ENCODE measurements around the gene ANKRD17.

Gene ANKRD17

GRCh38 chr4:73142995-73143547, 115.5 kb downstream of the ANKRD17 start:
- TF ChIP-seq EZH2 (optimal IDR thresholded peaks at IDR 0.05; ENCODE audit: low read depth, low read length) (no peak), CTCF (IDR thresholded peaks at IDR 0.05; ENCODE audit: low read length) (peak; percentile 18)
- H3K36me3 ChIP-seq (replicated peaks; ENCODE audit: insufficient read depth, low read length): peaks cover 34% of the 10 kb centered on the region; the same call in 1 of the 2 replicates
- peaks cover 10% of the 10 kb centered on the region; the same call in 1 of the 2 replicates for H3K79me2 ChIP-seq (ENCODE audit: low read length)
- no peaks in the 10 kb centered on the region for H3K27me3 ChIP-seq (replicated peaks; ENCODE audit: insufficient read depth, low read length)
- peak; percentile 10 for DNase-seq
- no peak overlapping the region for H3K4me3 ChIP-seq (ENCODE audit: low read length)
- H3K4me2 ChIP-seq (ENCODE audit: low read depth, low read length): no peak overlapping the region
- H3K9me3 ChIP-seq (replicated peaks; ENCODE audit: insufficient read depth, low read length): no peaks in the 10 kb centered on the region
- H4K20me1 ChIP-seq (ENCODE audit: insufficient read depth, low read length): no peaks in the 10 kb centered on the region
- H3K4me1 ChIP-seq (ENCODE audit: low read length): no peaks in the 10 kb centered on the region
- no peaks in the 10 kb centered on the region for H3K9me2 ChIP-seq (replicated peaks; ENCODE audit: insufficient read depth, low read length)
- no peak overlapping the region for H2AFZ ChIP-seq (ENCODE audit: low read length)
- peaks cover 4% of the 10 kb centered on the region; the same call in 1 of the 2 replicates for H3F3A ChIP-seq (ENCODE audit: insufficient read depth, low read length)
- no peak overlapping the region for H3K9ac ChIP-seq (ENCODE audit: low read length)
- no peak overlapping the region for H3K27ac ChIP-seq (ENCODE audit: low read length)

GRCh38 chr4:73139991-73140390, 118.6 kb downstream of the ANKRD17 start:
- H3K9me2 ChIP-seq (replicated peaks; ENCODE audit: insufficient read depth, low read length): no peaks in the 10 kb centered on the region
- H3K36me3 ChIP-seq (replicated peaks; ENCODE audit: insufficient read depth, low read length): peaks cover 29% of the 10 kb centered on the region; the same call in 1 of the 2 replicates

GRCh38 chr4:73139245-73139644, 119.4 kb downstream of the ANKRD17 start:
- no peak for TF ChIP-seq CTCF (IDR thresholded peaks at IDR 0.05; ENCODE audit: low read length)
- no peak for TF ChIP-seq EZH2phosphoT487 (IDR thresholded peaks at IDR 0.05; ENCODE audit: low read length)
- TF ChIP-seq EZH2 (optimal IDR thresholded peaks at IDR 0.05; ENCODE audit: low read depth, low read length): no peak
- H3K4me2 ChIP-seq (ENCODE audit: low read depth, low read length): no peak overlapping the region
- no peak overlapping the region for H3K4me3 ChIP-seq (ENCODE audit: low read length)
- H2AFZ ChIP-seq (ENCODE audit: low read length): no peak overlapping the region
- H3K79me2 ChIP-seq (ENCODE audit: low read length): peaks cover 28% of the 10 kb centered on the region; the same call in 1 of the 2 replicates
- H3F3A ChIP-seq (ENCODE audit: insufficient read depth, low read length): 0 out of 2 replicates have a peak, but pooled peaks cover 4% of the 10 kb centered on the region
- no peak overlapping the region for H3K9ac ChIP-seq (ENCODE audit: low read length)
- no peak for DNase-seq
- H3K9me3 ChIP-seq (replicated peaks; ENCODE audit: insufficient read depth, low read length): no peaks in the 10 kb centered on the region
- no peaks in the 10 kb centered on the region for H3K9me2 ChIP-seq (replicated peaks; ENCODE audit: insufficient read depth, low read length)
- H3K27me3 ChIP-seq (replicated peaks; ENCODE audit: insufficient read depth, low read length): no peaks in the 10 kb centered on the region
- H3K27ac ChIP-seq (ENCODE audit: low read length): no peak overlapping the region
- peaks cover 25% of the 10 kb centered on the region; the same call in 1 of the 2 replicates for H3K36me3 ChIP-seq (replicated peaks; ENCODE audit: insufficient read depth, low read length)
- H4K20me1 ChIP-seq (ENCODE audit: insufficient read depth, low read length): no peaks in the 10 kb centered on the region; the same call in 1 of the 2 replicates
- no peaks in the 10 kb centered on the region for H3K4me1 ChIP-seq (ENCODE audit: low read length)

More at GRCh38 chr4:73139991-73140390, 118.6 kb downstream of the ANKRD17 start:
- Histone ChIP-seq H3K79me2 (ENCODE audit: low read length) (peaks cover 25% of the 10 kb centered on the region; the same call in 1 of the 2 replicates), H3K27ac (ENCODE audit: low read length) (no peak overlapping the region), H3K9ac (ENCODE audit: low read length) (no peak overlapping the region), H2AFZ (ENCODE audit: low read length) (no peak overlapping the region), H3K9me3 (replicated peaks; ENCODE audit: insufficient read depth, low read length) (no peaks in the 10 kb centered on the region), H3F3A (ENCODE audit: insufficient read depth, low read length) (0 out of 2 replicates have a peak, but pooled peaks cover 4% of the 10 kb centered on the region), H3K4me2 (ENCODE audit: low read depth, low read length) (no peak overlapping the region), H3K4me3 (ENCODE audit: low read length) (no peak overlapping the region), H3K4me1 (ENCODE audit: low read length) (no peaks in the 10 kb centered on the region), H4K20me1 (ENCODE audit: insufficient read depth, low read length) (no peaks in the 10 kb centered on the region; the same call in 1 of the 2 replicates), H3K27me3 (replicated peaks; ENCODE audit: insufficient read depth, low read length) (no peaks in the 10 kb centered on the region)
- DNase-seq: no peak
- TF ChIP-seq CTCF (IDR thresholded peaks at IDR 0.05; ENCODE audit: low read length) (no peak), EZH2phosphoT487 (IDR thresholded peaks at IDR 0.05; ENCODE audit: low read length) (no peak), EZH2 (optimal IDR thresholded peaks at IDR 0.05; ENCODE audit: low read depth, low read length) (no peak)

Measured in MM.1S (cell line).